Measurements from ENCODE around the gene FGR.

DNA sequence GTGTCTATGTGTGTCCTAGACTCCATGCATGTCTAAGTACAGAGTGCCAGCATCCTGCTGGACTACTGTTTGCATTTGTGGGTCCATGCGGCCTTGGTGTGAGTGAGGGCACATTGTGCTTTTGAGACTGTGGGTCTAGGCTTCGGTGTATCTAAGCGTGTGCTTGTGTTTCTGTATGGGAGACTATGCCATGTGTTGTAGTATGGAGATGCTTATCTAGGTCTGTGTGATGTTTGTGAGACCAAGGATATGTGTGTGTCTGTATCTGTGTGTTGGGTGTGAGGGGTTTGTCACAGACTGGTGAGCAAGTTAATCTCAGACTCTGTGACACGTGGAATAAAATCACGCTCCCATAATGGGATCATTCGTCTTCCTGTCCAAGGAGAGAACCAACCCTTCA, 45.5 kb downstream of the FGR start:
- TF ChIP-seq, protein P1, sequence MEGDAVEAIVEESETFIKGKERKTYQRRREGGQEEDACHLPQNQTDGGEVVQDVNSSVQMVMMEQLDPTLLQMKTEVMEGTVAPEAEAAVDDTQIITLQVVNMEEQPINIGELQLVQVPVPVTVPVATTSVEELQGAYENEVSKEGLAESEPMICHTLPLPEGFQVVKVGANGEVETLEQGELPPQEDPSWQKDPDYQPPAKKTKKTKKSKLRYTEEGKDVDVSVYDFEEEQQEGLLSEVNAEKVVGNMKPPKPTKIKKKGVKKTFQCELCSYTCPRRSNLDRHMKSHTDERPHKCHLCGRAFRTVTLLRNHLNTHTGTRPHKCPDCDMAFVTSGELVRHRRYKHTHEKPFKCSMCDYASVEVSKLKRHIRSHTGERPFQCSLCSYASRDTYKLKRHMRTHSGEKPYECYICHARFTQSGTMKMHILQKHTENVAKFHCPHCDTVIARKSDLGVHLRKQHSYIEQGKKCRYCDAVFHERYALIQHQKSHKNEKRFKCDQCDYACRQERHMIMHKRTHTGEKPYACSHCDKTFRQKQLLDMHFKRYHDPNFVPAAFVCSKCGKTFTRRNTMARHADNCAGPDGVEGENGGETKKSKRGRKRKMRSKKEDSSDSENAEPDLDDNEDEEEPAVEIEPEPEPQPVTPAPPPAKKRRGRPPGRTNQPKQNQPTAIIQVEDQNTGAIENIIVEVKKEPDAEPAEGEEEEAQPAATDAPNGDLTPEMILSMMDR (IDR thresholded peaks at IDR 0.05): no peak
- no peak for TF ChIP-seq POLR2A (IDR thresholded peaks at IDR 0.05)
- TF ChIP-seq POLR2AphosphoS5 (IDR thresholded peaks at IDR 0.05): no peak
